ENCODE data around the gene TATDN3.
A peak's percentile ranks its signal among the peaks of the same experiment; 100 is the strongest.
"Not testable (repeated sequence)": the region's sequence is repeated elsewhere in the genome, so short reads cannot be mapped to it uniquely, and the experiment has no call there.

The TATDN3 gene

DNA sequence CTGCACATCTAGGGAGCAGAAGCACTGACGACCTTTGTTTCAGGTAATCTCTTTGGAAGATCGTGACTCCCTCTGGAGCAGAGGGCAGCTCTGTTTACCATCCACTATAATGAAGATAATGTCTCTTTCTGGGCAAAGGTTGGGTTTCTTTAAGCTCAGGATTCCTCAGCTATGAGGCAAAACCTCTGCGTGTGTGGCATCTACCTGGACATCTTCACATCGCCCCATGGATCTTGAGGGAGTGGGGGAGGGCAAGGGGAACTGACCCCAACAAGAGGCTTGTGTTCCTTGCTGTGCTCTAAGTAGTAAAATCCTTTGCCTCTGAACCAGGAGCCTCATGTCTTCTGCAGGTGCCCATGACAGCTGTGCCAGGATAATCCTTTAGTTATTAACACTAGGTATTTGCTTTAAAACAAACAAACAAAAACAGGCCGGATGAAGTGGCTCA, 36.2 kb downstream of the TATDN3 start:
- DNase-seq (ENCODE audit: low read depth) = no peak

- DNase-seq (ENCODE audit: low read depth) = no peak
These were observed 36.7 kb downstream of the TATDN3 start for GRCh38 chr1:212828395-212828794.

DNA sequence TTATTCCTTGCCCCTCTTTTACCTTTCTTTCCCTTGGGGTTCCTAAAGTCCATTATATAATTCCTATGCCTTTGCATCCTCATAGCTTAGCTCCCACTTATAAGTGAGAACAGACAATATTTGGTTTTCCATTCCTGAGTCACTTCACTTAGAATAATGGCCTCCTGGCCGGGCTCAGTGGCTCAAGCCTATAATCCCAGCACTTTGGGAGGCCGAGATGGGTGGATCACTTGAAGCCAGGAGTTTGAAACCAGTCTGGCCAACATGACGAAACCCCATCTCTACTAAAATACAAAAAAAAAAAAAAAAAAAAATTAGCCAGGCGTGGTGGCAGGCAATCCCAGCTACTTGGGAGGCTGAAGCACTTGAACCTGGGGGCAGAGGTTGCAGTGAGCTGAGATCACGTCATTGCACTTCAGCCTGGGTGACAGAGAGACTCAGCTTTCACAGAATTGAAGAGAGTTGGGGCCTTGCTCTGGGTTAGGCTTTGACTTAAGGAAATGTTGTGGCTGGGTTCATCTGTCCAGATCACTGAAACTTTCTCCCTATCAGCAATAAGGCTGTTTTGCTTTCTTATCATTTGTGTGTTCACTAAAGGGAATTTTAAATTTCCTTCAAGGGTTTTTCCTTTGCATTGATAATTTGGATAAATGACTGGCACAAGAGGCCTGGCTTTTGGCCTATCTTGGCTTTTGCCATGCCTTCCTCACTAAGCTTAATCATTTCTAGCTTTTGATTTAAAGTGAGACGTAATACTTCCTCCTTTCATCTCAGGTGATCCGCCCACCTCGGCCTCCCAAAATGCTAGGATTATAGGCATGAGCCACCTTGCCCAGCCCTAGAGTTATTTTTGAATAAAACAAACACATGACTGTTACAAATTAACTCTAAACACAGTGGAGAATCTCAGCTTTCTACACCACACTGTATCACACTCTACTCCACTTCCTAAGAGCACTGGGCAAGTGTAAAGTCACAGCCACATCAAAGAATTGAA, 41.8 kb downstream of the TATDN3 start:
- not testable (repeated sequence) for DNase-seq (ENCODE audit: low read depth)

DNA sequence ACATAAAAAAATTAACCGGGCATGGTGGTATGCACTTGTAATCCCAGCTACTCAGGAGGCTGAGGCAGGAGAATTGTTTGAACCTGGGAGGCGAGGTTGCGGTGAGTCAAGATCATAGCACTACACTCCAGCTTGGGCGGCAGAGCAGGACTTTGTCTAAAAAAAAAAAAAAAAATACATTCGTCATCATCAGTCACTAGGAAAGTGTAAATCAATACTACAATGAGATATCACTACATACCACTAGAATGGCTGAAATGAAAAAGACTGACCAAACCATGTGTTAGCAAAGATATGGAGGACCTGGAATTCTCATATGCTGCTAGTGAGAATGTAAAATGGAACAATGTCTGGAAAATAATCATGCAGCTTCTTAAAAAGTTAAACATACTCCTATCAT, 46.5 kb downstream of the TATDN3 start:
- DNase-seq (ENCODE audit: low read depth) = no peak

DNA sequence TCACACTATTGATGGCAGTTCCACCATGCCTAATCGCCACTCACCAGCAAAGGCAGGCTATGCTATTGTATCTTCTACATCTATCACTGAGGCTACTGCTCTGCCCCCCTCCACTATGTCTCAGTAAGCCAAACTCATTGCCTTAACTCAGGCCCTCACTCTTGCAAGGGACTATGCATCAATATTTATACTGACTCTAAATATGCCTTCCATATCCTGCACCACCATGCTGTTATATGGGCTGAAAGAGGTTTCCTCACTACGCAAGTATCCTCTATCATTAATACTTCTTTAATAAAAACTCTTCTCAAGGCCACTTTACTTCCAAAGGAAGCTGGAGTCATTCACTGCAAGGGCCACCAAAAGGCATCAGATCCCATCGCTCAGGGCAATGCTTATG, 52.8 kb downstream of the TATDN3 start:
- not testable (repeated sequence) for DNase-seq (ENCODE audit: low read depth)

- no peak for DNase-seq (ENCODE audit: low read depth)
These were observed 55.9 kb downstream of the TATDN3 start, which contains the start of gene SPATA45 for GRCh38 chr1:212847549-212847948. TSS of gene SPATA45 (minus strand) at chr1:212847649. CDS start at chr1:212836149, 11,500 bp downstream.

GRCh38 chr1:212852105-212852688, 60.5 kb downstream of the TATDN3 start:
- no peak for DNase-seq (ENCODE audit: low read depth)

GRCh38 chr1:212853658-212854057, 62.0 kb downstream of the TATDN3 start:
- DNase-seq (ENCODE audit: low read depth) = no peak

GRCh38 chr1:212856755-212857154, 65.1 kb downstream of the TATDN3 start:
- DNase-seq (ENCODE audit: low read depth) = no peak

- DNase-seq (ENCODE audit: low read depth) = peak; percentile 97
These were observed 66.3 kb downstream of the TATDN3 start, which contains the start of gene FLVCR1 for GRCh38 chr1:212857992-212858460. TSS of gene FLVCR1 (plus strand) at chr1:212858275. CDS start at chr1:212858453, 178 bp downstream.

- DNase-seq (ENCODE audit: low read depth) = peak; percentile 47
These were observed 67.0 kb downstream of the TATDN3 start for GRCh38 chr1:212858461-212859265.

DNA sequence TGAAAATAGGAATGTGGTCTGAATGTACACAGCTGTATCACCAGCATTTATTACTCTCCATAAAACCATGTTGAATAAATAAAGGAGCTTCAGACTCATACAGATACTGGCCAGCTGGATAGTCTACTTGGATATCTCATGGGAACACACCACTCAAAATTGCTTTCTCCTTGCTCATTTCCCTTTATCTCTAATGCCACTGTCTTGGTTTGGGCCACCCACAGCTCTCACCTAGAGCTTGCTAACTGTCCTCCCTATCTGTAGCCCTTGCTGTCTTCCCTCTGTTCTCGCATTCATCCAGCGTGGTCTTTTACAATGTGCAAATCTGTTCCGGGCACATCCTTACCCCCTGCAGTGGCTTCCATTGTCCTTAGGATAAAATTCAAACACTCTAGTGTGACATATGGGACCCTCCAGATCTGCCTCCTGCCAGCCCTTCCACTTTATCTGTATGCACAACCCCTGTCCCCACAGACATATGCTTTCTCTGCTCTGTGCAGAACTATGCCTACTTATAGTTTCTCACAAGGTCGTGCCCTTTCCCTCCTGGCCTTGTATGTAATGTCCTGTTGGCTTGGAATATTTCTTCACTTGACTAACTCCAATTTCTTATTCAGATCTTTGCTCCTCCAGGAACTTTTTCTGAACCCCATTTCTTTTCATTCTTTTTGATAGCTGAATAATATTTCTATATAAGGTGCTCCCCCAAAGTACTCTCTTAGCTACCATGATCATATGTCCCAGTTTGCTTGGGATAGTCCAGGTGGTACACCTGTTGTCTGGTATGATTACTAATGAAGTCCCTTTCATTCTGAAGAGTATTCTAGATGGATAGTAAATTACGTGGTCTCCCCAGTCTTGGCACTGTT, 69.3 kb downstream of the TATDN3 start:
- peak; percentile 26 for DNase-seq (ENCODE audit: low read depth)

- no peak for DNase-seq (ENCODE audit: low read depth)
These were observed 70.5 kb downstream of the TATDN3 start for GRCh38 chr1:212862111-212862690.

DNA sequence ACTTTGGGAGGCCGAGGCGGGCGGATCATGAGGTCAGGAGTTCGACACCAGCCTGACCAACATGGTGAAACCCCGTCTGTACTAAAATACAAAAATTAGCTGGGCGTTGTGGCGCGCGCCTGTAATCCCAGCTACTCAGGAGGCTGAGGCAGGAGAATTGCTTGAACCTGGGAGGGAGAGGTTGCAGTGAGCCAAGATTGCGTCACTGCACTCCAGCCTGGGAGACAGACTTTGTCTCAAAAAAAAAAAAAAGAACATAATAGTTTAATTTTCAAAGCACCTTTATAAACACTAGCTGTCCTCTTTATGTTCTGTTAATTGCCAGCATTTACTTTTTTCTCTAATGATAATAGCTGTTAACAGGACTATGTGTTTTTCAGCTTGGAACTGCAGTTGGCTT, 71.7 kb downstream of the TATDN3 start:
- DNase-seq (ENCODE audit: low read depth) = not testable (repeated sequence)

DNA sequence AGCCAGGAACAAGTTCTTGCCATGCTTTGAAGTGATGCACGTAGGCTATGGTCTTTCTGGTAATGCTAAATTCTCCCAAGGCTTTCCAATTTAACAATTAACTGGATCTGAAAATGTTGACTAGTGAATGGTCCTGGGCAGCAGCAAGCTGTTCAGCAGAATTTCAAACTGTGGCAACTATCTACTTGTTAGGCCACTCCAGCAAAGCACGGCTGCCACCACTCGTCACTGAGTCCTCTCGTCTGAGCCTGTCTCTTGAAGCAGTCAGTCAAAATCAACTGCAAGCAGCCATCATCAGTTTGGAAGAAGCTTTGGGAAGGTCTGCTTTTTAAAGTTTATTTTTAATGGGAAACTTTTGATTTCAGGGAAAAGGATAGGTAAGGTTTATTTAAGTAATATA, 72.5 kb downstream of the TATDN3 start:
- no peak for DNase-seq (ENCODE audit: low read depth)

Data from iris pigment epithelial cell (primary cell).